Stimulated activated CD4-positive, alpha-beta T cell treated with anti-CD3 and anti-CD28 coated beads, TNF-alpha, amount 100 ng/mL, for 4 hours (primary cell): Measurements from ENCODE around the gene ITM2B.

Experiments
- DNase-seq, 3 experiments: peaks; one replicate each; pipeline ENCODE4 v3.0.0-alpha.2; 2020; ENCODE audit warnings: low read depth in 3 of 3

The ITM2B gene

GRCh38 chr13:48258430-48258829 is 25.4 kb downstream of the ITM2B start:
- no peak for DNase-seq

- no peak for DNase-seq
Measured at GRCh38 chr13:48260970-48261369, 28.0 kb downstream of the ITM2B start.

GRCh38 chr13:48263196-48263595 is 30.2 kb downstream of the ITM2B start:
- no peak for DNase-seq

DNA sequence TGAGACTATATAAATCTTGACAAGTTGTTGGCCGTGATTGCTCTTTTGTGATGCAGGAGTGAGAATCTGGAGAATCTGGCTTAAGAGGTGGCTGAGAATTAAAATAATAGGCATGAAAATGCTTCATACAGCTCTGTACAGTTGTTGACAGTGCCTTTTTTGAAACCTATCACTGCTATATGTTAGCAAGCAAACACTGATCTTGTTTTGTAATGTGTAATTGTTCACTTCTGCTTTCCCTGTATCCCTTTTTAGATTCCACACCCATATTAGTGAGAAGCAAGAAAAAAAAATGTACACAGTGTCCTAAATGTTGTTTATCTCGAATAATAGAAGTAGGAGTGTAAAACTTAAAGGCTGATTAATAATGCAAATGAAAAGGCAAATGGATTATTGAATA is 31.1 kb downstream of the ITM2B start:
- no peak for DNase-seq

DNA sequence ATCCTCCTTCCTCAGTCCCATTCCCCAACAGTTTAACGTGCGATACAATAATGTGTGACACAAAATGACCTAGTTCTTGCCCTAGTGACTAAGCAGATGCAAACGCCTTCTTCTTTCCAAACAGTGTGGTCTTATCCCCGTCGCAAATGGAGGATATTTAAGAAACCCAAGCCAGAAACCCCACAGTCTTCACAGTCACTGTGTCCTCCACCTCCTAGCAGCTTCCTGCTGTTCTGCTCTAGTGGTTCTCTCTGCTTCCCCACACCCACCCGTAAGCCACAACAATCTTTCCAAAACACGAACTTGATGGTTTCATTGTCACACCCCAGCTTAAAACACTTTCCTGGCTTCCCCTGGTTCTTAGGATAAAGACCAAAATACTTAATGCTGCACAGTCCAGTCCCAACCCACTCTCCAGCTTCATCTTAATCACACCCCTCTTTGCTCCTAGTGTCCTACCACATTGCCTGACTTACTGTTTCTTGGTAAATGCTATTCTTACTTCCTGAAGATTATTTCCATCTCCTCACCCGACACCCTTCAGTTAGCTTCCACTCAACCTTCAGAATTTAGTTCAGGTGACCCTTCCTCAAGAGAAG is 32.3 kb downstream of the ITM2B start:
- peak in 1 of 3 experiments; percentile 2 for DNase-seq

DNA sequence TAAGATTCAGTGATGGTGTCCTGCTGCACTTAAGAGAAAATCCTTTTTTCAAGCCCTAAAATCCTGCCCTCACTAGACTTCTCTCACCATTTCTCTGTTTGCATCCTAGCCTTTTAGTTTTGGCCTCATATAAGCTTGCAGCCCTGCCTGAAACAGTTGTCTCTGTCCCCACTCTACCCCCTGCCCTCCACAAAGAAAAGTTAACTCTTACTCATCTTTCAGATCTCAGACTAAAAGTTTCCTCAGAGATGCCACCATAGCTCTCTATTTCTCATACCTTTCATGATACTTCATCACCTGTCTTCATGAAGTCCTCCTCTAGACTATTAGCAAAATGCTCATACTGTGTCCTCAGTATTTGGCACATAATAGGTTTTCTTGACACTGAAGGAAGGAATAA is 33.1 kb downstream of the ITM2B start:
- no peak for DNase-seq

GRCh38 chr13:48266701-48267639 is 34.0 kb downstream of the ITM2B start:
- DNase-seq, result no peak

DNA sequence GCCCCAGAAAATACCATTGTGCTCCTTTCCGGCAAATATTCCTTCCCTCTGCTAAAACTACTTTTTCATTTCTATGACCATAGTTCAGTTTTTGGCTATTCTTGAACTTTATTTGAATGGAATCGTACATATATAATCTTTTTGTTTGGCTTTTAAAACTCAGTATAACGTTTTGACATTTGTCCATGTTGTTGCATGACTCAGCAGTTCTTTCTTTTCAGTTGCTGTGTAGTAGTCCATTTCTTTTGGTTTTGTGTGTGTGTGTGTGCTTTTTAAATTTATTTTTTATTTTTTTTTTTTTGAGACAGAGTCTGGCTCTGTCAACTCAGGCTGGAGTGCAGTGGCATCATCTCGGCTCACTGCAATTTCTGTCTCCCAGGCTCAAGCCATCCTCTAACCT is 35.0 kb downstream of the ITM2B start:
- no peak for DNase-seq

GRCh38 chr13:48273346-48273745 is 40.3 kb downstream of the ITM2B start:
- no peak for DNase-seq

DNA sequence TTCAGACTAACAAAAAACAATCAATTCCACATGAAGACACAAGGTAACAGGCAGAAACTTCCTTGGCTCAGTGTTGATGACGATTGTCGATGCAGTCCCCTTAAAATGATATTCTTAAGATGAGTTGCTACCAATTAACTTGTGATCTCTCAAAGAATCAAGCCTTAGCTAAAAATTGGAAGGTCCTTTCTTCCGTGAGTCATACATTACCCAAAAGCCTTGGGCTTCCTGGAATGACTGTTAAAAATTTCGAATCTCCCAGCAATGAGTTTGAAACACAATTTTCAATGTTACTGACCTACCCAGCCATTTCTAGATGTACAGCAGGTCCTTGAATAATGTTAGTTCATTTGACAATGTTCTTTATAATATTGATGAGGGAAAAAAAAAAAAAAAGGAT is 42.5 kb downstream of the ITM2B start:
- no peak for DNase-seq

- no peak for DNase-seq
Measured at GRCh38 chr13:48278806-48279205, 45.8 kb downstream of the ITM2B start.

DNA sequence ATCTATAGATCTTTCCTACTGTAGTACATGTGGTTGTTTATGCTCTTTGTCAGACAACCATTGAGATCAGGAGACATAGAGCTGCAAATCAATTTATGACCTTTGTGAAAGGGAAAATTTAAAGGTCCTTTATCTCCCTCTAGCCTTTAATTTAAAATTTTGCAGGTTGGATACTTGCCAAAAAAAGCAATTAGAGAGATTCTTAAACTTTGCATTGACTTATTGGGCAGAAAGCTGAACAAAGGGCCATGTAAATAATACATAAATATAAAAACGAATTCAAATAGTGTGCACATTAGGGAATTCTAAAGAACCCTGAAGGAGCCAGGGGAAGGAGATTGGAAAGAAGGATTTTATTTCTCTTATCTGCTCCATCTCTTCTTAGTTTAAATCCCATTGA is 48.5 kb downstream of the ITM2B start:
- DNase-seq, result no peak

DNA sequence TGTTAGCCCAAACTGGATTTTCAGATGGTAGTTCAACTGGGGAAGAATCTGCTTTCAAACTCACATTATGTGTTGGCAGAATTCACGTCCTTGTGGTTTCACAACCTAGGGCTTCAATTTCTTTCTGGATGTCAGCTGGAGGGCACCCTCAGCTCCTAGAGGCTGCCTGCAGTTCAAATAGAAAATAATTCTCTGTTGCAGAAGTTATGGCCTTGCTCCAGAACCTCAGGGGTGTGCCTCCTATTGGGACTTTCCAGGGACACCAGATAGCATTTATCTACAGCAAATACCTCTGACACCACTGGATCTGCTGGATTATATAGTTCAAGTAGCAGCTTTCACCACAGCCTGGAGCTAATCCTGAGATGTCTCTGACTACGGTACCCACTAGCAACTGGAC is 58.7 kb downstream of the ITM2B start:
- DNase-seq, result no peak

DNA sequence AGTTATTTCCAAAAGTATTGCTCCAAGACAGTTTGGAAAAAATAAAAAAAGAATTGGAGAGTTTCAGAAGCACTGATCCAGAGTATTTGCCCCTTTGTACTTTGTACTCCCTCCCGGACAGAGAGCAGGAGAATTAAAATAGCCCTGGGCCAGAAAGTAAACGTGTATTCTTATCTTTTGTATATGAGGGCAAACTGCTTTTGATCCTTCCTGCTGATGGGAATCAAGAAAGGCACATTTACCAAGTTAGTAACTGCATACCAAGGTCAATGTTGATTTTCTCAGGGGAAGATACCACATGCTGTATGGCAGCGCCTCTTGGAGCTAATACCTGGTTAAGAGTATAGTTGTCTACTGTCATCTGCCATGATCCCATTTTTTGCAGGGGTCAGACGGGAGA is 59.6 kb downstream of the ITM2B start:
- DNase-seq, result no peak

DNA sequence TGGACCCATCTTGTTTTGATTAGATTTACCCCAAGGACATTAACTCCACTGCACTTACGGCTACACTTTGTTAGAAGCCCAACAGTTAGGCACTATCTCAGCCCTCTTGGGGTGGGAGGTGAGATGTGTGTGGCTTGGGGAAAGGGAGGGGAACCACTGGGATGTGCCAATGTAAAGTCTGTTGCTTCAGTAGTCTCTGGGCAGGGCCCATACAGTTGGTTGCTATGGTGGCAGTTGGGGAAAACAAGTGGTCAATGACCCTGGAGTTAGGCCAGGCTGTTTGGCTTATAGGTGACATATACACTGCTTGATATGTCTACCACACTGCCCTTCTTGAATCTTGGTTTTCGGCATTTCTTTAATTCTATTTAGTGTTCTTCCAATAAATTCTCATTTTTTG is 61.6 kb downstream of the ITM2B start:
- DNase-seq, result no peak

GRCh38 chr13:48295271-48295670 is 62.3 kb downstream of the ITM2B start:
- DNase-seq, result no peak

- no peak for DNase-seq
Measured at GRCh38 chr13:48296528-48296927, 63.5 kb downstream of the ITM2B start.

DNA sequence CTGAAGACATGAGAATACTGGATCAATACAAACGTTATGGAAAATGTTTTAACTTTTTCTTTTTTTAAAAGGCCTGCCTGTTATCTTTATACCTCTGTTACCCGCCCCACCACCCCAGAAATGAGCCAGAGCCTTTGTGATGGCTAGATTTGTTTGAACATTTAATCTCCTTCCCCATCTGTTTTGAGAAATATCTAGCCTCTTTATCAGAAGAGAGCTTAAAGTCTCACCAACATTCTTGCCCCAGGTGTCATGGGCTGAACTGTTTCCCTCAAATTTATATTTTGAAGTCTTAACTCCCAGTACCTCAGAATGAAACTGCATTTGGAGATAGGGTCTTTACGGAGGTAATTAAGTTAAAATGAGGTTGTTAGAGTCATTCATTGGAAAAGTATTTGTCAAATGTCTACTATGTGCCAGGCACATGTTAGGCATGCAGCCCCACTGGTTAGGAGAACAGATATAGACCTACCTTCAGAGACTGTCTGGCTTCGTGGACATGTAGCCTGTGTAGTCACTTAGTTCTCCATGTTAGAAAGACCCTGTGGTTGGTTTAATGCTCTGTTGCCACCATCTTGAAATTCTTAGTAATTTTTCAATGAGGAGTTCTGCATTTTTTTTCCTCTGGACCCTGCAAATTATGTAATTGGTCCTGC is 64.3 kb downstream of the ITM2B start:
- DNase-seq, result no peak

DNA sequence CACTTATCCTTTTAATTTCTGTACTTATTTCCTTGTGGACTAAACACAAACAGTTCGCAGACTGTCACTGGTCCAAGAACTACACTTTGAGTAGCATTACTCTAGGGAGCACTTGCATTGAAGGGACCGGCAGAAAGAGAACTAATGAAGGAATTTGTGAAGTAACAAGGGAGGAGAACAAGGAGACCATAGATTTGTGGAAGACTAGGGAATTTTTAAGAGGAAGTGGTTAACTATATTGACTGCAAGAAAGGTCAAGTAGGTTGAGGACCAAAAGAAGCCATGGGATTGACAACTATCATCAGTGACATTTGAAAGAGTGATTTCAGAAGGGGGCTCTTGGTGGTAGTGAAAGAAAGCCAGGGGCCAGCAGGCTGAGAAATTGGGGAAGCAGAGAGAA is 66.6 kb downstream of the ITM2B start:
- no peak for DNase-seq

DNA sequence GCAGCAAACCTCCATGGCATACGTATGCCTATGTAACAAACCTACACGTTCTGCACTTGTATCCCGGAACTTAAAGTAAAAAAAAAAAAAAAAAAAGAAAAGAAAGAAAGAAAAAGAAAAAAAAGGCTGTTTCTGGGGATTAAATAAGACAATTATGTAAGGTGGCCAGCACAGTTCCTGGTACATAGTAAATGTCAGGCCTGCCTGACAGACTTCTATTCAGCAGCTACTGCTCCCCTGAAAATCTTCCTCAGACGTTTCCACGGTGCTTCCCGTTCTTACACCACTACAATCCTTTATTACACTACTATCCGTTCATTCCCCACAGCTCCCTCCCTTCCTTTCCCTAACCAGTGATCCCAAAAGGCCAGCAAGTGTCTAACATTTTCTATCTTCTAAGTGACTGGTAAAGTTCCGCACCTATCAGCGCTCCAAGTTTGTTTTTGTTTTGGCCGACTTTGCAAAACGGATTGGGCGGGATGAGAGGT is 69.9 kb downstream of the ITM2B start:
- no peak for DNase-seq

- DNase-seq, result peak; percentile 75 to 81 (median 80)
Measured at GRCh38 chr13:48303359-48304142, 70.5 kb downstream of the ITM2B start, which contains the start of gene RB1. Gene RB1 (plus strand): TSS chr13:48303751. CDS start chr13:48303913, 162 bp downstream.
